SK-N-SH (cell line): Measurements from ENCODE around the gene MC2R. TPM values are rescaled to one million over a fixed set of nuclear protein-coding genes. Genes with fewer than 3 reads are reported as not detected.

Experiments used
- CTCF ChIA-PET: fragments of 300-600, 350-600 bp; formaldehyde crosslinking; extraction: SDS; loops from one replicate; lab custom pipeline; 2021; lab: Yijun Ruan, JAX
- POLR2A ChIA-PET: fragments of 350-600 bp; sonication (Branson Sonifier 250); formaldehyde crosslinking; extraction: SDS; loops from one replicate; lab custom pipeline; 2020; ENCODE audit warnings: antibody characterized with exemption, inconsistent platforms; lab: Yijun Ruan, JAX
- DNase-seq: peaks from one replicate; pipeline ENCODE4 v3.0.0; 2012
- H2AFZ ChIP-seq: fragments of 200-600 bp; sonication (generic); 2 replicates; pipeline ENCODE4 v1.8.1; 2016; ENCODE audit warnings: antibody characterized with exemption, mild to moderate bottlenecking, low read depth
- H3F3A ChIP-seq: fragments of 200-600 bp; sonication (generic); replicated peaks from 2 replicates; pipeline ENCODE3; 2016; ENCODE audit warnings: antibody characterized with exemption, mild to moderate bottlenecking; ENCODE audit not compliant: insufficient read depth
- H3K27ac ChIP-seq, 2 experiments: fragments of 200-500 bp in 1 of 2; fragments of 200-600 bp in 1 of 2; sonication (Bioruptor generic) in 1 of 2; sonication (generic), shearing (Covaris generic) in 1 of 2; 2 replicates each; pipeline versions ENCODE4 v1.5.1 to v1.6.1; 2014 to 2016; ENCODE audit warnings: low read depth in 2 of 2, inconsistent platforms in 1 of 2, low read length in 1 of 2, mild to moderate bottlenecking in 1 of 2, mixed read lengths in 1 of 2
- H3K27me3 ChIP-seq: fragments of 200-600 bp; sonication (generic), shearing (Covaris generic); 2 replicates; pipeline ENCODE4 v1.6.1; 2016; ENCODE audit warnings: mixed run types; ENCODE audit not compliant: insufficient read depth
- H3K36me3 ChIP-seq, 2 experiments: fragments of 200-500 bp in 1 of 2; fragments of 200-600 bp in 1 of 2; sonication (Bioruptor generic) in 1 of 2; sonication (generic) in 1 of 2; replicated peaks in 1 of 2; 2 replicates each; pipeline versions ENCODE3 to v1.5.1; 2014 to 2016; ENCODE audit warnings: low read length in 1 of 2, mild to moderate bottlenecking in 1 of 2; ENCODE audit not compliant: insufficient read depth in 2 of 2, control insufficient read depth in 1 of 2
- H3K4me1 ChIP-seq, 2 experiments: fragments of 200-500 bp in 1 of 2; fragments of 200-600 bp in 1 of 2; sonication (Bioruptor generic) in 1 of 2; sonication (generic), shearing (Covaris generic) in 1 of 2; 2 replicates each; pipeline versions ENCODE4 v1.5.1 to v1.6.1; 2014 to 2016; ENCODE audit warnings: low read depth in 1 of 2, low read length in 1 of 2, mixed run types in 1 of 2; ENCODE audit not compliant: insufficient read depth in 2 of 2, control insufficient read depth in 1 of 2
- H3K4me2 ChIP-seq: fragments of 200-600 bp; sonication (generic), shearing (Covaris generic); 2 replicates; pipeline ENCODE4 v1.6.1; 2017; ENCODE audit warnings: mixed run types
- H3K4me3 ChIP-seq, 2 experiments: fragments of 200-500 bp in 1 of 2; fragments of 200-600 bp in 1 of 2; sonication (Bioruptor generic) in 1 of 2; sonication (generic), shearing (Covaris generic) in 1 of 2; 2 replicates each; pipeline versions ENCODE4 v1.5.1 to v1.8.1; 2014 to 2016; ENCODE audit warnings: low read depth in 2 of 2, inconsistent platforms in 1 of 2, low read length in 1 of 2, mild to moderate bottlenecking in 1 of 2, mixed read lengths in 1 of 2, moderate library complexity in 1 of 2
- H3K79me2 ChIP-seq: fragments of 200-600 bp; sonication (generic); 2 replicates; pipeline ENCODE4 v1.8.1; 2017; ENCODE audit warnings: mild to moderate bottlenecking; ENCODE audit not compliant: insufficient read depth
- H3K9ac ChIP-seq: fragments of 200-600 bp; sonication (generic); 2 replicates; pipeline ENCODE4 v1.6.1; 2017; ENCODE audit warnings: mixed run types
- H3K9me2 ChIP-seq: fragments of 200-600 bp; sonication (generic); 2 replicates; pipeline ENCODE4 v1.6.1; 2017; ENCODE audit warnings: mixed run types
- H3K9me3 ChIP-seq: fragments of 200-600 bp; sonication (generic); 2 replicates; pipeline ENCODE4 v1.6.1; 2017; ENCODE audit warnings: mixed run types, mild to moderate bottlenecking, moderate library complexity
- H4K20me1 ChIP-seq: fragments of 200-600 bp; sonication (generic); 2 replicates; pipeline ENCODE4 v1.6.1; 2017; ENCODE audit warnings: mild to moderate bottlenecking, mixed run types; ENCODE audit not compliant: insufficient read depth
- CHD2 ChIP-seq: fragments of 150-350 bp; IDR thresholded peaks from 2 replicates; pipeline ENCODE4 v1.6.1; 2018; ENCODE audit warnings: low read length; ENCODE audit not compliant: partially characterized antibody
- EP300 ChIP-seq, 2 experiments: IDR thresholded peaks; 2 replicates each; pipeline versions ENCODE4 v1.4.0 to v1.6.1; 2012; ENCODE audit warnings: borderline replicate concordance in 1 of 2, low read depth in 1 of 2, low read length in 1 of 2
- FOSL2 ChIP-seq: IDR thresholded peaks from 2 replicates; pipeline ENCODE4 v1.4.0; 2012; ENCODE audit warnings: low read depth, mild to moderate bottlenecking, moderate library complexity, borderline replicate concordance
- FOXJ3 ChIP-seq: sonication (generic); formaldehyde crosslinking; IDR thresholded peaks from 2 replicates; pipeline ENCODE4 v1.5.1; 2020; ENCODE audit warnings: mild to moderate bottlenecking, missing genetic modification reagents
- FOXM1 ChIP-seq: IDR thresholded peaks from 2 replicates; pipeline ENCODE4 v1.4.0; 2012; ENCODE audit warnings: low read depth, mild to moderate bottlenecking
- GABPA ChIP-seq: IDR thresholded peaks from 2 replicates; pipeline ENCODE4 v1.4.0; 2012; ENCODE audit warnings: low read depth, mild to moderate bottlenecking
- MEF2A ChIP-seq: IDR thresholded peaks from 2 replicates; pipeline ENCODE4 v1.4.0; 2012; ENCODE audit warnings: low read depth, borderline replicate concordance
- MXI1 ChIP-seq: IDR thresholded peaks from 2 replicates; pipeline ENCODE4 v1.6.1; 2012; ENCODE audit warnings: mild to moderate bottlenecking, low read depth, low read length, improper control_type of control experiment
- NRF1 ChIP-seq: IDR thresholded peaks from 2 replicates; pipeline ENCODE4 v1.6.1; 2012; ENCODE audit warnings: low read depth, mild to moderate bottlenecking, low read length
- POLR2AphosphoS5 ChIP-seq: IDR thresholded peaks from 2 replicates; pipeline ENCODE4 v1.6.1; 2012; ENCODE audit warnings: low read depth, low read length
- RCOR1 ChIP-seq: fragments of 150-350 bp; IDR thresholded peaks from 2 replicates; pipeline ENCODE4 v1.6.1; 2017; ENCODE audit warnings: antibody characterized with exemption, low read length
- RXRA ChIP-seq: IDR thresholded peaks from 2 replicates; pipeline ENCODE4 v1.4.0; 2012; ENCODE audit warnings: low read depth, mild to moderate bottlenecking, borderline replicate concordance
- SIN3A ChIP-seq: IDR thresholded peaks from 2 replicates; pipeline ENCODE4 v1.6.1; 2012; ENCODE audit warnings: low read depth, mild to moderate bottlenecking, low read length, moderate library complexity, borderline replicate concordance
- SMC3 ChIP-seq: IDR thresholded peaks from 2 replicates; pipeline ENCODE4 v1.6.1; 2012; ENCODE audit warnings: low read depth, low read length, improper control_type of control experiment
- TAF1 ChIP-seq: IDR thresholded peaks from 2 replicates; pipeline ENCODE4 v1.6.1; 2012; ENCODE audit warnings: low read depth, mild to moderate bottlenecking, low read length, moderate library complexity, borderline replicate concordance
- TEAD4 ChIP-seq: IDR thresholded peaks from 2 replicates; pipeline ENCODE4 v1.4.0; 2012; ENCODE audit warnings: mild to moderate bottlenecking, borderline replicate concordance; ENCODE audit not compliant: insufficient read depth
- WGBS: methylation state at CpG from one replicate; pipeline ENCODE4 v1.1.6; 2017; ENCODE audit warnings: low lambda C conversion rate; 5-methylcytosine and 5-hydroxymethylcytosine counted together
- polyA plus RNA-seq, 3 experiments: library from polyadenylated mRNA; depleted of rRNA; stranded (reverse); fragments of >200 nt; gene quantifications; 2 replicates each; pipeline ENCODE4 v1.2.3, GENCODE V29; 2012
- TF ChIP-seq, protein P1 (sequence below): IDR thresholded peaks from 2 replicates; pipeline ENCODE4 v1.6.1; 2012; ENCODE audit warnings: mild to moderate bottlenecking, low read depth, low read length, moderate library complexity
- TF ChIP-seq, protein P2 (sequence below): IDR thresholded peaks from 2 replicates; pipeline ENCODE4 v1.4.0; 2012; ENCODE audit warnings: low read depth
- TF ChIP-seq, protein P3 (sequence below): fragments of 150-350 bp; IDR thresholded peaks from 2 replicates; pipeline ENCODE4 v1.6.1; 2017; ENCODE audit warnings: antibody characterized with exemption, low read length, low read depth, borderline replicate concordance
- TF ChIP-seq, protein P4 (sequence below): IDR thresholded peaks from 2 replicates; pipeline ENCODE4 v1.4.0; 2012; ENCODE audit warnings: low read depth, borderline replicate concordance
- TF ChIP-seq, protein P5 (sequence below): IDR thresholded peaks from 2 replicates; pipeline ENCODE4 v1.4.0; 2012; ENCODE audit warnings: low read depth, borderline replicate concordance

Gene MC2R
- polyA plus RNA-seq, 1 of the 3 experiments (the other 2 are of a cell fraction): not detected

DNA sequence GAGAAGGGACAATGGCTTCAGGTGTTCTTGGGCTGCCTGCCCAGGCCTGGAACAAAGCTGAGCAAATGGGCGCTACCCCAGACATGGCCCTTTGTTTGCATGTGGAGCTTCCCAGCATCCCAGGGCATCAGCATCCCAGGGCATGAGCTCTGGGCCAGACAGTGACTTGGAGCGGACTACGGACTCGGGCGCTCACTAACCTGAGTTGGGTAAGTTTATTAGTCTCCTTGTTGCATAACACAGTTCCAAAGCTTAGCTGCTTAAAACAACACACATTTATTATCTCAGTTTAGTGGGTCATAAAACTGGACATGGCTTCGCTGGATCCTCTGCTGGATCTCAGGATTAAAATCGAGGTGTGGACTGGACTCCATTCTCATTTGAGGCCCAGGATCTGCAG, 35.8 kb downstream of the MC2R start:
- Histone ChIP-seq H3K79me2 (no peaks in the 10 kb centered on the region), H3F3A (no peaks in the 10 kb centered on the region), H3K27me3 (peaks cover 8% of the 10 kb centered on the region; the same call in 1 of the 2 replicates), H2AFZ (no peak overlapping the region), H4K20me1 (no peaks in the 10 kb centered on the region), H3K4me2 (no peak overlapping the region), H3K27ac (no peak overlapping the region), H3K9me2 (no peaks in the 10 kb centered on the region), H3K9me3 (no peaks in the 10 kb centered on the region), H3K36me3 (no peaks in the 10 kb centered on the region), H3K4me1 (no peaks in the 10 kb centered on the region), H3K9ac (no peak overlapping the region), H3K4me3 (no peak overlapping the region)
- no peak for DNase-seq
- ChIA-PET POLR2A (no interaction called here), CTCF (no interaction called here)
- TF ChIP-seq MXI1 (no peak), SIN3A (no peak), RCOR1 (no peak), FOSL2 (no peak), EP300 (IDR thresholded peaks at IDR 0.05; ENCODE audit: borderline replicate concordance in 1 of 2, low read depth in 1 of 2, low read length in 1 of 2) (no peak), CHD2 (no peak)
- 5% methylated on average over 6 of the region's 7 CpGs for WGBS

DNA sequence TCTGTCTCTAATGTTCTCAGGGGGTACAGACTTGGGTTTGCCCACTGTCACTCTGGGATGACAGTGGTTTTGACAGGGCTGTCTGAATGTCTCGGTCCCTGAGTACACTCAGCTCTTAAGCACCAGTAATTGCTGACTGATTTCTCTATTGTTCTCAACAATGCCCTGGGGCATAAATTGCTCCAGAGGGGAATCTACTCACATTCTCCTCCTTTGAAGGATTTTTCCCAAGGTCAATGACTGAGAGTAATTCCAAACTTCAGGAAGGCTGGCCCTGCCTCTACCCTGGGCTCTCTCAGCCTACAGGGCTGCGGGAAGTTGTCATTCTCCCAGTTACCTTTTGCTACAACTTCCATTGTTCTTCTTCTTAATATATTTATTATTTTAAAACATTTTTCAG, 36.5 kb downstream of the MC2R start:
- ChIA-PET POLR2A (no interaction called here), CTCF (no interaction called here)
- Histone ChIP-seq H3K9me2 (no peaks in the 10 kb centered on the region), H2AFZ (no peak overlapping the region), H3K4me3 (no peak overlapping the region), H3K4me1 (no peaks in the 10 kb centered on the region), H3K9me3 (no peaks in the 10 kb centered on the region), H3K36me3 (no peaks in the 10 kb centered on the region), H3K4me2 (no peak overlapping the region), H3K27me3 (peaks cover 7% of the 10 kb centered on the region; the same call in 1 of the 2 replicates), H3K9ac (no peak overlapping the region), H4K20me1 (no peaks in the 10 kb centered on the region), H3K27ac (no peak overlapping the region), H3K79me2 (no peaks in the 10 kb centered on the region), H3F3A (no peaks in the 10 kb centered on the region)
- no peak for DNase-seq
- TF ChIP-seq FOXJ3 (CRISPR knock-in tag) (no peak), NRF1 (no peak), EP300 (IDR thresholded peaks at IDR 0.05; ENCODE audit: borderline replicate concordance in 1 of 2, low read depth in 1 of 2, low read length in 1 of 2) (no peak), MXI1 (no peak), POLR2AphosphoS5 (no peak), TAF1 (no peak), RCOR1 (no peak), SMC3 (no peak), TEAD4 (no peak), FOSL2 (no peak), RXRA (no peak), GABPA (no peak), MEF2A (no peak), FOXM1 (no peak)
- TF ChIP-seq, protein P1, sequence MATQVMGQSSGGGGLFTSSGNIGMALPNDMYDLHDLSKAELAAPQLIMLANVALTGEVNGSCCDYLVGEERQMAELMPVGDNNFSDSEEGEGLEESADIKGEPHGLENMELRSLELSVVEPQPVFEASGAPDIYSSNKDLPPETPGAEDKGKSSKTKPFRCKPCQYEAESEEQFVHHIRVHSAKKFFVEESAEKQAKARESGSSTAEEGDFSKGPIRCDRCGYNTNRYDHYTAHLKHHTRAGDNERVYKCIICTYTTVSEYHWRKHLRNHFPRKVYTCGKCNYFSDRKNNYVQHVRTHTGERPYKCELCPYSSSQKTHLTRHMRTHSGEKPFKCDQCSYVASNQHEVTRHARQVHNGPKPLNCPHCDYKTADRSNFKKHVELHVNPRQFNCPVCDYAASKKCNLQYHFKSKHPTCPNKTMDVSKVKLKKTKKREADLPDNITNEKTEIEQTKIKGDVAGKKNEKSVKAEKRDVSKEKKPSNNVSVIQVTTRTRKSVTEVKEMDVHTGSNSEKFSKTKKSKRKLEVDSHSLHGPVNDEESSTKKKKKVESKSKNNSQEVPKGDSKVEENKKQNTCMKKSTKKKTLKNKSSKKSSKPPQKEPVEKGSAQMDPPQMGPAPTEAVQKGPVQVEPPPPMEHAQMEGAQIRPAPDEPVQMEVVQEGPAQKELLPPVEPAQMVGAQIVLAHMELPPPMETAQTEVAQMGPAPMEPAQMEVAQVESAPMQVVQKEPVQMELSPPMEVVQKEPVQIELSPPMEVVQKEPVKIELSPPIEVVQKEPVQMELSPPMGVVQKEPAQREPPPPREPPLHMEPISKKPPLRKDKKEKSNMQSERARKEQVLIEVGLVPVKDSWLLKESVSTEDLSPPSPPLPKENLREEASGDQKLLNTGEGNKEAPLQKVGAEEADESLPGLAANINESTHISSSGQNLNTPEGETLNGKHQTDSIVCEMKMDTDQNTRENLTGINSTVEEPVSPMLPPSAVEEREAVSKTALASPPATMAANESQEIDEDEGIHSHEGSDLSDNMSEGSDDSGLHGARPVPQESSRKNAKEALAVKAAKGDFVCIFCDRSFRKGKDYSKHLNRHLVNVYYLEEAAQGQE: no peak
- TF ChIP-seq, protein P2, sequence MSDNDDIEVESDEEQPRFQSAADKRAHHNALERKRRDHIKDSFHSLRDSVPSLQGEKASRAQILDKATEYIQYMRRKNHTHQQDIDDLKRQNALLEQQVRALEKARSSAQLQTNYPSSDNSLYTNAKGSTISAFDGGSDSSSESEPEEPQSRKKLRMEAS: no peak
- TF ChIP-seq, protein P3, sequence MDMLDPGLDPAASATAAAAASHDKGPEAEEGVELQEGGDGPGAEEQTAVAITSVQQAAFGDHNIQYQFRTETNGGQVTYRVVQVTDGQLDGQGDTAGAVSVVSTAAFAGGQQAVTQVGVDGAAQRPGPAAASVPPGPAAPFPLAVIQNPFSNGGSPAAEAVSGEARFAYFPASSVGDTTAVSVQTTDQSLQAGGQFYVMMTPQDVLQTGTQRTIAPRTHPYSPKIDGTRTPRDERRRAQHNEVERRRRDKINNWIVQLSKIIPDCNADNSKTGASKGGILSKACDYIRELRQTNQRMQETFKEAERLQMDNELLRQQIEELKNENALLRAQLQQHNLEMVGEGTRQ: no peak
- TF ChIP-seq, protein P4, sequence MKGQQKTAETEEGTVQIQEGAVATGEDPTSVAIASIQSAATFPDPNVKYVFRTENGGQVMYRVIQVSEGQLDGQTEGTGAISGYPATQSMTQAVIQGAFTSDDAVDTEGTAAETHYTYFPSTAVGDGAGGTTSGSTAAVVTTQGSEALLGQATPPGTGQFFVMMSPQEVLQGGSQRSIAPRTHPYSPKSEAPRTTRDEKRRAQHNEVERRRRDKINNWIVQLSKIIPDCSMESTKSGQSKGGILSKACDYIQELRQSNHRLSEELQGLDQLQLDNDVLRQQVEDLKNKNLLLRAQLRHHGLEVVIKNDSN: no peak
- TF ChIP-seq, protein P5, sequence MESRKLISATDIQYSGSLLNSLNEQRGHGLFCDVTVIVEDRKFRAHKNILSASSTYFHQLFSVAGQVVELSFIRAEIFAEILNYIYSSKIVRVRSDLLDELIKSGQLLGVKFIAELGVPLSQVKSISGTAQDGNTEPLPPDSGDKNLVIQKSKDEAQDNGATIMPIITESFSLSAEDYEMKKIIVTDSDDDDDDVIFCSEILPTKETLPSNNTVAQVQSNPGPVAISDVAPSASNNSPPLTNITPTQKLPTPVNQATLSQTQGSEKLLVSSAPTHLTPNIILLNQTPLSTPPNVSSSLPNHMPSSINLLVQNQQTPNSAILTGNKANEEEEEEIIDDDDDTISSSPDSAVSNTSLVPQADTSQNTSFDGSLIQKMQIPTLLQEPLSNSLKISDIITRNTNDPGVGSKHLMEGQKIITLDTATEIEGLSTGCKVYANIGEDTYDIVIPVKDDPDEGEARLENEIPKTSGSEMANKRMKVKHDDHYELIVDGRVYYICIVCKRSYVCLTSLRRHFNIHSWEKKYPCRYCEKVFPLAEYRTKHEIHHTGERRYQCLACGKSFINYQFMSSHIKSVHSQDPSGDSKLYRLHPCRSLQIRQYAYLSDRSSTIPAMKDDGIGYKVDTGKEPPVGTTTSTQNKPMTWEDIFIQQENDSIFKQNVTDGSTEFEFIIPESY: no peak
- 6% methylated on average over 2 of the region's 2 CpGs for whole genome bisulfite sequencing
